ENCODE data around the gene GREB1. TPM values are rescaled to one million over a fixed set of nuclear protein-coding genes. Genes with fewer than 3 reads are reported as not detected.

Gene GREB1
- polyA plus RNA-seq, 1 donor from 2014 or later: 17.2 TPM

- H4K20me1 ChIP-seq (ENCODE audit: insufficient read depth): no peaks in the 10 kb centered on the region
- no peaks in the 10 kb centered on the region for H3K36me3 ChIP-seq (ENCODE audit: insufficient read depth, low read length)
- H2AFZ ChIP-seq (ENCODE audit: low read depth, low read length): no peak overlapping the region
- H3K9ac ChIP-seq (ENCODE audit: low read length): no peak overlapping the region
- no peaks in the 10 kb centered on the region for H3K9me2 ChIP-seq (ENCODE audit: insufficient read depth, low read length)
- no peak overlapping the region for H3K4me3 ChIP-seq (ENCODE audit: low read length)
- no peaks in the 10 kb centered on the region for H3K9me3 ChIP-seq (ENCODE audit: low read length)
- H3K4me2 ChIP-seq (ENCODE audit: low read length): no peak overlapping the region
- H3K27ac ChIP-seq (ENCODE audit: low read length): no peak overlapping the region
- no peak for TF ChIP-seq EP300 (conservative IDR thresholded peaks at IDR 0.05; ENCODE audit: poor library complexity, severe bottlenecking)
- no peak for TF ChIP-seq POLR2AphosphoS5 (IDR thresholded peaks at IDR 0.05)
- TF ChIP-seq EZH2 (IDR thresholded peaks at IDR 0.05; ENCODE audit: borderline replicate concordance, insufficient read depth, low read length, poor library complexity, severe bottlenecking): no peak
- TF ChIP-seq MXI1 (conservative IDR thresholded peaks at IDR 0.05; ENCODE audit: poor library complexity, severe bottlenecking): no peak
- TF ChIP-seq SMC3 (conservative IDR thresholded peaks at IDR 0.05; ENCODE audit: poor library complexity): no peak
- no peak for TF ChIP-seq REST (IDR thresholded peaks at IDR 0.05; ENCODE audit: borderline replicate concordance)
- no peak for TF ChIP-seq TAF1 (IDR thresholded peaks at IDR 0.05; ENCODE audit: low read depth)
- TF ChIP-seq RAD21 (conservative IDR thresholded peaks at IDR 0.05): no peak
- TF ChIP-seq, protein P1, sequence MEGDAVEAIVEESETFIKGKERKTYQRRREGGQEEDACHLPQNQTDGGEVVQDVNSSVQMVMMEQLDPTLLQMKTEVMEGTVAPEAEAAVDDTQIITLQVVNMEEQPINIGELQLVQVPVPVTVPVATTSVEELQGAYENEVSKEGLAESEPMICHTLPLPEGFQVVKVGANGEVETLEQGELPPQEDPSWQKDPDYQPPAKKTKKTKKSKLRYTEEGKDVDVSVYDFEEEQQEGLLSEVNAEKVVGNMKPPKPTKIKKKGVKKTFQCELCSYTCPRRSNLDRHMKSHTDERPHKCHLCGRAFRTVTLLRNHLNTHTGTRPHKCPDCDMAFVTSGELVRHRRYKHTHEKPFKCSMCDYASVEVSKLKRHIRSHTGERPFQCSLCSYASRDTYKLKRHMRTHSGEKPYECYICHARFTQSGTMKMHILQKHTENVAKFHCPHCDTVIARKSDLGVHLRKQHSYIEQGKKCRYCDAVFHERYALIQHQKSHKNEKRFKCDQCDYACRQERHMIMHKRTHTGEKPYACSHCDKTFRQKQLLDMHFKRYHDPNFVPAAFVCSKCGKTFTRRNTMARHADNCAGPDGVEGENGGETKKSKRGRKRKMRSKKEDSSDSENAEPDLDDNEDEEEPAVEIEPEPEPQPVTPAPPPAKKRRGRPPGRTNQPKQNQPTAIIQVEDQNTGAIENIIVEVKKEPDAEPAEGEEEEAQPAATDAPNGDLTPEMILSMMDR (IDR thresholded peaks at IDR 0.05; ENCODE audit: poor library complexity, severe bottlenecking): no peak
- no peaks in the 10 kb centered on the region for H3F3A ChIP-seq (ENCODE audit: insufficient read depth, low read length, poor library complexity, severe bottlenecking)
- no peaks in the 10 kb centered on the region for H3K27me3 ChIP-seq (ENCODE audit: insufficient read depth, low read depth, low read length)
- H3K79me2 ChIP-seq (replicated peaks; ENCODE audit: insufficient read depth, low read length): peaks cover 51% of the 10 kb centered on the region
Measured at GRCh38 chr2:11490194-11490593, 43.7 kb upstream of the GREB1 start.

GRCh38 chr2:11491348-11491933 is 42.4 kb upstream of the GREB1 start:
- H2AFZ ChIP-seq (ENCODE audit: low read depth, low read length): no peak overlapping the region
- no peaks in the 10 kb centered on the region for H3K27me3 ChIP-seq (ENCODE audit: insufficient read depth, low read depth, low read length)
- no peaks in the 10 kb centered on the region for H4K20me1 ChIP-seq (ENCODE audit: insufficient read depth)
- H3K36me3 ChIP-seq (ENCODE audit: insufficient read depth, low read length): no peaks in the 10 kb centered on the region
- H3K4me2 ChIP-seq (ENCODE audit: low read length): no peak overlapping the region
- no peak overlapping the region for H3K9ac ChIP-seq (ENCODE audit: low read length)
- no peaks in the 10 kb centered on the region for H3F3A ChIP-seq (ENCODE audit: insufficient read depth, low read length, poor library complexity, severe bottlenecking)
- H3K9me2 ChIP-seq (ENCODE audit: insufficient read depth, low read length): no peaks in the 10 kb centered on the region
- H3K4me3 ChIP-seq (ENCODE audit: low read length): no peak overlapping the region
- peaks cover 40% of the 10 kb centered on the region for H3K79me2 ChIP-seq (replicated peaks; ENCODE audit: insufficient read depth, low read length)
- H3K9me3 ChIP-seq (ENCODE audit: low read length): no peaks in the 10 kb centered on the region
- TF ChIP-seq SMC3 (conservative IDR thresholded peaks at IDR 0.05; ENCODE audit: poor library complexity): no peak
- TF ChIP-seq EP300 (conservative IDR thresholded peaks at IDR 0.05; ENCODE audit: poor library complexity, severe bottlenecking): no peak
- TF ChIP-seq, protein P1 (IDR thresholded peaks at IDR 0.05; ENCODE audit: poor library complexity, severe bottlenecking): no peak
- TF ChIP-seq RAD21 (conservative IDR thresholded peaks at IDR 0.05): no peak
- no peak for TF ChIP-seq REST (IDR thresholded peaks at IDR 0.05; ENCODE audit: borderline replicate concordance)
- TF ChIP-seq POLR2AphosphoS5 (IDR thresholded peaks at IDR 0.05): no peak
- no peak for TF ChIP-seq TAF1 (IDR thresholded peaks at IDR 0.05; ENCODE audit: low read depth)
- TF ChIP-seq EZH2 (IDR thresholded peaks at IDR 0.05; ENCODE audit: borderline replicate concordance, insufficient read depth, low read length, poor library complexity, severe bottlenecking): no peak
- no peak for TF ChIP-seq MXI1 (conservative IDR thresholded peaks at IDR 0.05; ENCODE audit: poor library complexity, severe bottlenecking)
- no peak overlapping the region for H3K27ac ChIP-seq (ENCODE audit: low read length)

All from neural cell (in vitro differentiated cells).